T-helper 22 cell (primary cell): ENCODE measurements around the gene CALCOCO2.
"Not testable (repeated sequence)": the region's sequence is repeated elsewhere in the genome, so short reads cannot be mapped to it uniquely, and the experiment has no call there.

Experiments used
- DNase-seq: peaks from one replicate; pipeline ENCODE4 v3.0.0-alpha.2; 2020; ENCODE audit warnings: low read depth

The CALCOCO2 gene, protein sequence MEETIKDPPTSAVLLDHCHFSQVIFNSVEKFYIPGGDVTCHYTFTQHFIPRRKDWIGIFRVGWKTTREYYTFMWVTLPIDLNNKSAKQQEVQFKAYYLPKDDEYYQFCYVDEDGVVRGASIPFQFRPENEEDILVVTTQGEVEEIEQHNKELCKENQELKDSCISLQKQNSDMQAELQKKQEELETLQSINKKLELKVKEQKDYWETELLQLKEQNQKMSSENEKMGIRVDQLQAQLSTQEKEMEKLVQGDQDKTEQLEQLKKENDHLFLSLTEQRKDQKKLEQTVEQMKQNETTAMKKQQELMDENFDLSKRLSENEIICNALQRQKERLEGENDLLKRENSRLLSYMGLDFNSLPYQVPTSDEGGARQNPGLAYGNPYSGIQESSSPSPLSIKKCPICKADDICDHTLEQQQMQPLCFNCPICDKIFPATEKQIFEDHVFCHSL

DNA sequence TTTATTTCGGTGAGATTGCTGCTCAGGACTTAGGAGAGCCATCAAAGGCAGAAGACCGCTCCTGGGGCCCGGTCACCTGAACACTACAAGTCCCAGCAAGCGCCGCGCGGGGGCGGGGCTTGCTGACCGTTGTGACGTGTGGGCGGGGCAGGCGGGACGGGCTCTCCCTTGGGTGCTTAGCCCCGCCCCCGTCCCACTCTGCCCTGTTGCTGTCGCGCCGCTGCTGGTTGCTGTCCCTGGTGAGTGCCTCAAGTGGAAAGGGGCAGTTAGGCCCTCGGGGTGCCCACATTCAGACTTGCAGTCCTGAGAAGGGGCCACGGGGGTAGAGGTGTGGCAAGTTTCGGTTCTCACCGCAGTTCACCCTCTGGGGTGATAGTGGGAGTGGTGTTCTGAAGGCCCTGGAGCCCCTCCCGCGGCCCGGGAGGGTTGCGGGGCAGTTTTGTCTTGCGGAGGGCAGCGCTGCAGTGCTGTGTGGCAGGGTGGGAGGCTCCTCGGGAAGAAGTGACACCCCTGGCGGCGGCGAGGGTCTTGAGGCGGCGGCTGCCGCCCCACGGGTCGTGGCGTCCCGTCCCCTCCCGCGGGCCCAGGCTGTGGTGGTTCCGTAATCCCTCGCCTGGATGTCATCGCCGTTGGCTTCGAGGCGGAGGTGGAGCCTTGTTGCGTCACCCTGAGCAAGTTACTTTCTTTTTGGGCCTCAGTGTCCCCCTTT is at the start of gene CALCOCO2:
Gene CALCOCO2, plus strand, starts transcription at position 196 of the 709 bp plus-strand sequence. CDS start 10,673 bp downstream, outside the sequence.
- DNase-seq, result peak; percentile 79

DNA sequence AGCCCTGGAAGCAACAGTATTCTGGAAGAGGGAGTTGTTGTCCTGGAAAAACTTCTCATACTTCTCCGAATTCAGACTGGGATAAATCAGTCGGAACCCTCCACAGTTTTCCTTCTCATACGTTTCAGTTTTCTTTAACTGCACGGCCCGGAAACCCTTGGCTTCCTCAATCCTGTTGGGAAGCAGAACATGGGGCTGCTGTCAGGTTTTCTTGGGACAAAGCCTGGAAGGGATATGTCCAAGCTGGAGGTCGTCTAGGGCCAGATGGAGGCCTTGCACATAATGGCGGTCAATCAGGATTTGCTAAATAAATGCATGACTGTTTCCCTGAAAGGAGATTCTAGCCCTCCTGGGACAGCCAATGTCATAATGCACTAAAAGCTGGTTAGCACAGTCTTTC is 43.0 kb upstream of the CALCOCO2 start:
- DNase-seq, result no peak

DNA sequence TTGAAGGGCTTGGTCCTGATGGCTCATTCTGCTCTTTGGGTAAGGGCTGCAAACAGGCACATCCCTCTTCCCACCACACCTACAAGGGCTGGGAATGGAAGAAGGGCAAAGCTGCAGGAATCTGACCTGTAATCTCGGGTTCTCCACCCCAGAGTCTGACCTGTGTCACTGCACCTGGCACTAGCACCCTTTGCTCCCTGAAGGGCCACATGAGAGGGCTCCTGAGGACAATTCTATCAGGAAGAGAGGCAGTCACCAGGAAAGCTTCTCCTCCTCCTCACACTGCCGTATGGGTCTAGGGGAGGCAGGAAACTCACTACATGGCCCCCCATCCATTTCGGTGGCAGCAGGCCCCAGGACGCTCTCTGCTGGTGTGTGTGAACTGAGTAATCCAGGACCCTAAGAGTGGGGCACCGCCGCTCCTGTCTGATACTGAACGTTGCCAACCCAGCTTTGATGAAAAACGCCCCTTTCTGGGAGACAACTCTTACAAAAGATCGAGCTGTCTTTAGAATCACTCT is 40.2 kb upstream of the CALCOCO2 start:
- no peak for DNase-seq

DNA sequence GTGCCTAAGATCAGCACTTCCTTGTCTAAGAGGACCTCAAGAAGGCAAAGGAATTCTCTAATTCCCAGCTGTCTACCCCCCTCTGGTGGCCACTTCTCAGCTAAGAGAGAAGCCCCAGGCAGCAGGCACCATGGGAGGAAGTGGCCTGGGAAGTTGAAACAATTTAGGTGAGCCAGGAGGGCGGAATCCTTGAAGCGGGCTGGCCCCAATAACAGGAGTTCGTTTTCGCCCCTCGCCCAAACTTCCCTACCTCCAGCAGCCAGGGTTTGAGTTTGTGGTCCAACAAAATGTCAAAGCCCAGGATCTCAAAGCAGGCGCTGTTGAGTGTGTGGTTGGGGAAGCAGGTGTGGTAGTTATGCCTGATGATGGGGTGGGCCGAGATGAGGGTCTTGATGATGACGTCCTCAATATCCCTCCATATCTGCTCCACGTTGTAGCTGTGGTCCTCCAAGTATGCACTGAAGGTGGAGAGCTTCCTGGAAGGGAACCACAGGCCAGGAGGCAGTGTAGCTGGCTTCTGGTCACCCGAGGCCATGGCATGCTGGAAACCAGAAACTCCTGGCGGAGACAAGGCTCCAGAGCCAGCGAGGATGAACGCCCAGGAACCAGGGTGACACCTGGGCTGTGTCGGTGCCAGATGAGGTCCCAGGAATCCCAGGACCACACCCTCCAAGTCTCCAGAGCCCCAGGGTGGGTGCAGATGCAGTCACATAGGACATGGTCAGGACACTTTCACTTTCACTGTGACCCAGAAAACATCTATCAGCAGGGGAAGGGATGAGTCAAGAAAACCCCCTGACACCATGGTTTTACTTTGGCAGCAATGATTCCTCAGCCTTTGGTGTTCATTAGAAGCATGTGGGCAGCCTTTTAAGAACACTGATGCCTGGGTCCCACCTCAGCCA is 39.5 kb upstream of the CALCOCO2 start:
- no peak for DNase-seq

DNA sequence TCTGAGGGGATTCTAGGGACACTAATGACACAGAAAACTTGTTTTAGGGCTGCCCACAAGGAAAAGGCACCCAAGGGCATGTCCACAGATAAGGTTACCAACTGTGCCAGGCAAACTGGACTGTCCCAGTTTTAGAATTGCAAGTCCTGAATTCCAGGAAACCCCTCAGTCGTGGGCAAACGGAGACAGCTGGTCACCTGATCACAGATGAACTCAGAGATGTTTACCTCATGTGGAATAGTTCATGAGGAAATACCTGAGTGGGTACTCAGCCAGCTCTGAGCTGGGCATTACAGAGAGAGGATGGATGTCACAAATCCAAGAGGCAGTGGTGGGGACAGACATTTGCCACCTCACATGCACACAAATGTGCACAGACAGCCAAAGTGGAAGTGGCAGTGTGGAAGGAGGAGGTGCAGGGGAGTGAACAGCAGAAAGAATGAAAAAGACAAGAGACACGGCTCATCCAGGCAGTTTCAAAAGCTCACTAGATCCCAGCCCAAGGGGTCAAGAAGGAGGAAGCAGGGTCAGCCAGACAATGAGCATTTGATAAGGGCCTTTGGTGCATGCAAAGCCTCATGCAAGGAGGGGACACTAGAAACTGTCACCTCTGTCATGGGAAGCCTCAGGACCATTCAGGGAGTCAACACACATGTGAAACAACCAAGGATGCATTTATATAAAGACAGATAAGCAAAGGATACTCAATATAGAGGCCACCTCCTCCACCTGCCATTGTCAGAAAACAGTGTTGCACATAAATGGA is 38.6 kb upstream of the CALCOCO2 start:
- DNase-seq, result no peak

DNA sequence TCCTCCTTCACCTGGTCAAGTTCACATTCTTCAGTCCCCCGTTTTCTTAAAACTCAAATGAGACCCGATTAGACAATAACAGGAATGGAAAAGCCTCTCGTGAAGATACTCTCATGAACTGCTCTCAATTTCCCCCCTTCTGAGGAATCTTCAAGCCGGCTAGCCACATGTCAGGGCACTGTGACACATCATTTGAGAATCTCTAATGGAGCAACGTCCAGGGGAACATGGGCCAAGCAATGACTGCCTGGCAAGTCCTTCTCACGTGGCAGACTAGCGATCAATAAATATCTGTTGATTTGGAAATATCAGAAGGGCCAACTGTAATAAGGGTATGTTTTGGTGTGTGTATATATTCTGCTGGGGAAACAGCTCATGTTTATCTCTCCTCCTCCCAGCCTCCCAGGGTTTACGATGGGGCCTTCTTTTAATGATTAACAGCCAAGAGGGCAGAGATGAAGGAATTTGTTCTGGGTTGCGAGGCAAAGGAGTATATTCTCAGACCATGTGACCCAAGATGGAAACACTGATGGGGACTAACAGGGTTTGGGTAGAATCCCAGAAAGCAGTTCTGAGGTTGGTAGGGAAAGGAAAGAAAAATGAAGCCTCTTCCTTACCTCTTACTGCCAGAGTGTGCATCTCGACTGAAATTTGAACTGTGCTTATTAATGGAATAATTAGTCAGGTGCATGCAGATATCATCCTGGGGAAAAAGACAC is 35.2 kb upstream of the CALCOCO2 start:
- no peak for DNase-seq

DNA sequence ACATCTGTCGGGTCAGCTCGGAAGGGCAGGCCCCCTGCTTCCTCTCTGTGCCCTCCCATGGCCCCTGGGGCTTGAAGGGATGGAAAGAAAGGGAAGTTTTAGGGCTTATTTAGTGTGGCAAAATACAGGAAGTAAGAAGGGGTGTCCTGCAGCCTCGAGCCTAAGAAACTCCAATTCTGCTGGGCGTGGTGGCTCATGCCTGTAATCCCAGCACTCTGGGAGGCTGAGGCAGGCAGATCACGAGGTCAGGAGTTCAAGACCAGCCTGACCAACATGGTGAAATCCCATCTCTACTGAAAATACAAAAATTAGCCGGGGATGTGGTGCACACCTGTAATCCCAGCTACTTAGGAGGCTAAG is 34.7 kb upstream of the CALCOCO2 start:
- DNase-seq, result not testable (repeated sequence)

DNA sequence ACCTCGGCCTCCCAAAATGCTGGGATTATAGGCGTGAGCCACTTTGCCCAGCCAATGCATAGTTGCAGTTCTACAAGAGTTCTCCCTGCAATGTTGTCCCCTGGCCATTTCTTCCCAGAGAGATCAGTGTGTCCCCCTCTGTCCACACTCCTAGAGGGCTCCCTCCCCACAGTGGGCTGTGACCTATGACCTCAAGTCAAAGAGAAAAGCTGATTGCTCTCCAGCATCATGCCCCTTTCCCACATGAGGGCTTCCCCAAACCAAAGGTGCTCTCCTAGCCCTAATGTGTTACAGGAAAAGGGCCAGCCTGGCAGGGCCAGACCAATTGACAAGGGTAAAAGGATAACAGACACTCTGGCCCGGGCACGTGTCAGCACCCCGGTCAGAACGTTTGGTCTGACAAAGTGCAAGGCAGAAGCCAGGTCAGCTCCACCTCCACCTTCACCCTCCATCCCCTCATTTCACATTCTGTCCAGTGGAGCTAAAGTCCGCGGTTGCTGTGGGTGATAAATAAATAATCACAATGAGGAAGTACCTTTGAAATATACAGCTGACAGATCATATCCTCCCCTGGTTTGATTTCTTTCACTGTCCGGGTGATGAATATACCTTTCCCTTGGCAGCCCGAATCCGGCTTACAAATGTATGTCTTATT is 31.6 kb upstream of the CALCOCO2 start:
- no peak for DNase-seq

DNA sequence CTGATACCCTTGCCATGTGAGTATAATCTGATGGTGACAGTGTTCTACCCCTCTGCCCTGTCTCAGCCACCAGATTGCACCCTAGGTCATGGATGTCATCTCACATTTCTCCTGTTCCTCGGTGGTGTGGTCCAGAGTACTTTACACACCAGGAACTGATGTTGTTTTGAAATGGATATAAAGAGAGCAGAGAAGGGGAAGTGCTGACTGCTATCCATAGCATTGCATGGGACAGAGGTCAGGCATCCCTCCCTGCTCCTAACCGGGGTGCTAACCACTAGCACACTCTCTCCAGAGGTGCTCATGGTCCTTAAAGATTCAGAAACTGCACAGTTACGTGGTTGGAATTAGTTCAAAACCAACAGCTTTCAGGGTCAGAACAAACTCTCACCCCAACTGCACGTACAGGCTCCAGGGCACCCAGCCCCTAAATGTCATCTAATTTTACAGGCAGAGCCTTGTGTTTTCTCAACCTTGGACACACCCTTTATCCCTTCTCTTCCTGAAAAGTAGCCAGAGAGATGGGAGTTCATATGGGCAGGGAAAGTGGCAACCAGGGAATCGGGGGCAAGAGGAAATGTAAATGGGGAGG is 30.1 kb upstream of the CALCOCO2 start:
- no peak for DNase-seq

DNA sequence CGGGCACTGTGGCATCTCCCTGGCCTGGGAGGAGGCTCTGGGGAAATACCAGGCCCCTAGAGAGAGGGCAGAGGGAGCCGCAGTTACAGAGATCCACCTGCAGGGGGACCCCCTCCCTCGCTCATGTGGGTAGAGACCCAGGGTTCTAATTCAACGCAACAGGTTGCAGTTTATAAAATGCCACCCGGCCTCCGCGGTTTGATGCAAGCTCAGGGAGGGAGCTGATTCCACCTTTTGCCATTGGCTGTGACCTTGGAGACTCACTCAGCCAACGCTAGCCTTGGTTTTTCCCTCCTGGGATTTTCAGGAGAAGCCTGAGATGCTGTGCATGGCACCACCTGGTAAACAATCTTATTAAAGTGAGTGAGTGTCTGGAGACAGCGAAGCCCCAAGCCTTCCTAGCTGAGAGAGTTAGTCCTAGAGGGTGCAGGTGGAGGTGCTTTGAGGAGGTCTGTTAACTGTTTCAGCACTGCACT is 25.9 kb upstream of the CALCOCO2 start:
- peak; percentile 25 for DNase-seq

DNA sequence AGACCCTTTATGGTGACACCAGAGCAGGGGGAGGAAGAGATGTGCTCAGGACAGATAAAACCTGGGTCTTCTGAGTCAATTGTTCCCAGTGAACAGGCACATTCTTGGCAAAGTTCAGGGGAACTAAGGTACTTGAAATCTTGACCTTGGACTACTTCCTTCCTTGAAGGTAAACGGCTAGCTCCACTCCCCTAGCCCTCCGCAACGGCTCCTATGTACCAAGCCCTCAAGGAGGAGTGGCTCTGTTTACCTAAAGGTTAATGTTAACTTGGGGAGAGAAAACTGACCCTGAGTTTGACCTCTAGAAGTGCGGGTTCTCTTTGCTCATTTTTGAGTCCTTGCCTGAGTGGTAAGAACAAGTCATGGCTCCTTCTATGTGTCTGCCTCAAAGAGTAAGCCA is 21.7 kb upstream of the CALCOCO2 start:
- DNase-seq, result no peak

DNA sequence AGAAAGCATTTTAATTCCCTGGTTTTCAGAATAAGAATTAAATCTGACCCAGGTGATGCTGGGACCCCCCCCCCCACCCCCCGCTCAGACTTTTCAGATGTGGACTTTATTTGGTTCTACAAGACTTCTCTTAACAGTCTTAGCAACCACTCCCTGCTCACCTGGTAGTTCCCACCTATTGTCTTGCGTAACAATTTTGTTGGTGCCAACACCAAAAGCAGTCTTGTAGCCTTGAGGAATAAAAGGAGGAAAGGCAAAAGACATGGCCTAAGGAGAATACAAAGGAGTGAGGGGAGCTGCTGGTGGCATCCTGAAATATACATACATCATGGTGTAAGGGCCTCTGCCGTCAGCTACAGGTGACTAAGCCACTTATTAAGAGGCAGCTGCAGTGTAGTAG is 18.8 kb upstream of the CALCOCO2 start:
- DNase-seq, result no peak

DNA sequence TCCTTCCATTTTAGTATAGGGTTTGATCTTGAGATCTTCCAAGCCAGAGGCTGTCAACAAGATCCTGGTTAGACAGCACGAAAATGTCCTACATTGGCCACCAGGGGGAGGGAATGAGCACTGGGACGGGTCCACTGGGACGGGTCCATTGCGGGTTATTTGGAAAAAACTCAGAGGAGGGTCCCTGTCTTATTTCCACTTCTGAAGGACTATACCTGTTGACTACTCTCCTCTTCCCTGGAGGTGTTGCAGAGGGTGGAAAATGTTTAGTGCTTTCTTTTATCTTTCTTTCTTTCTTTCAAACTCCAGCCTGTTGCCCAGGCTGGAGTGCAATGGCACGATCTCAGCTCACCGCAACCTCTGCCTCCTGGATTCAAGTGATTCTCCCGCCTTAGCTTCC is 16.3 kb upstream of the CALCOCO2 start:
- peak; percentile 12 for DNase-seq

DNA sequence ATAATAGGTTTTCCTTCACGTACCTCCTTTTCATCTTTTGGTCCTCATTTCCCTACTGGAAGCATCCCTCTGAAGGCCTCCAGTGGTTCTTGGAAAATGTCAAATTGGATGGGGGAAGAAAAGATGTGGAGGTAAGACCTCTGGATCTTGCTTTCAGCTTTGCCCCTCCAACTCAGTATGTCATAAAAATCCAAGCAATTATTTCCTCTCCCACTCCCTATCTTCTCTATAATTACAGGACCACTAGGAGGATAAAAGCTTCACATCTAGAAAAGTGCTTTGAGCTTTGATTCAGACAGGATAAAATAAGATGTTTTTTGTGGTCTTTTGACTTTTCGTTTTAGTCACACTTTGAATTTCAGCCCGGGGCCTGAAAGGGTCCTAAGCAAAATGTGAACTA is 15.5 kb upstream of the CALCOCO2 start:
- no peak for DNase-seq

DNA sequence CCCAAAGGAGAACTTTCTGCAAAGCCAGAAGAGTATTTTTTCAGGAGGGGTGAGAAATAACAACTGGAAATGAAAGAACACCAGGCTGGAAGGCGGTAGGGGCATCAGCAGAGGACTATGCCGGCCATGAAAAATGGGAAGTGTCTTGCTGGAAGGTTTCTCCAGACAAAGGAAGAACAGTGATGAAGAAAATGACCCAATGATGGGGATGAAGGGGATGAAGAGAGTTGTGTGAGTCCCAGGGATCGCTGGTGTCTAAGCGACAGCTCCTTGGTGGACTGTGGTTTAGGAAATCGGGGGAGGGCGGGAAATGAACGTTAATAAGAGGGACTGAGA is 14.4 kb upstream of the CALCOCO2 start:
- no peak for DNase-seq

DNA sequence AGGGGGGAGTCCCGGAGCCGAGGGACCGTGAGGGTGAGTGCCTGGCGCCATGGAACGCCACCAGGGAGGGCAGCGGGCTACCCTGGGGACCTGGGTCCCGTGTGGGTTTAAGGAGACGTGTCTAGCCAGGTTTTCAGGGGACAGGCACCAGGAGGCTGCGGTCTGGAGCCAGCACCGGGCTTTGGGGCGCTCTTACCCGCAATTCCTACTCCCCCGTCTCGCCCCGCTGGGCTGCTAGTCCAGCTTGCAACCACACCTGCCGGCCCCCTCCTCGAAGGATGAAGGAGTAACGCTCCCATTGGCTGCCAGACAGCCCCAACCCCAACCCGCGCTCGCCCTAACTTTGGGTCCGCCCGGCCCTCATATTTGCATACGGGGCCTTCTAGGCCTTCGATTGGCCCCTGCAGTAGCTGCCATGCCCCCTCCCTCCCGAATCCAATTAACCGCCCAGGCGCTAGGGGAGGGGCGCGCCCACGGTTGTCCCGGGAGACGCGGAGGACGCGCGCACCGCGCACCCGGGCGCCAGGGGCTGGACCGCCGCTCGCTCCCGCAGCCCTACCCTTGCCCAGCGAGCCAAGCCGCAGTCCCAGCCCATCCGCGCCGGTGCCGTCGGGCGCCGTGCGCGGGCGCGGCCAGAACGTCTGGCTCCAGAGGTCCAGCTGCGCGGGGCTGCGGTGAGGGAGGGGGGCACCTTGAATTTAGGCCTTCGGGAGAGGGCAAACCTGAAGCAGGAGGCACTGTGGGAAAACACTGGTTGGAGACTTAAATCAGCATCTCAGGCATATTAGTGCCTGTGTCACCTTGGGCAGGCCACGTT is 13.9 kb upstream of the CALCOCO2 start, which contains the start of gene TTLL6:
Gene TTLL6, minus strand, starts transcription at position 456 of the 817 bp plus-strand sequence. Its CDS starts 157 bp downstream, at position 299.
- DNase-seq, result peak; percentile 87

DNA sequence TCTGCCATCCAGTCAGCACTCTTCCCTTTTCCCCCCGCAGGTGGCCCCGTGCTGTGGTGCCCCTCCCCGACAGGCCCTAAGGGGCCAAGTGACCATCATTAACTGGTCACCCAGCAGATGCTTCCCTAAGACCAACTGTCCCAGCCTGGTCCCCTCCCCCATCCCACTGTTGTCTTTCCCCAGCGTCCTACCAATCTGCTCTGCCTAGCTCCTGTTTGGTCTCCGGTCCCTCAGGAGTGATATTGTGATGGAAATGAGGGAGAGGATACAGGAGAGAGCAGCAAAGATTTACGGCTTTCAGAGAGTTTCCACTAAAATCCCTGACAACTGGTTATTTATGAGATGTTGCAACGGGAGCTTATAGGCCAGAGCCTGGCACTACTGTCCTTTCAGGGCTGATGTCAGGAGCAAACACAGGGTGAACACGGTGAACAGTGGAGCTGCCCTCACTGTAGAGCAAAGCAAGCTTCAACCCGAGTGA is 12.4 kb upstream of the CALCOCO2 start:
- no peak for DNase-seq

DNA sequence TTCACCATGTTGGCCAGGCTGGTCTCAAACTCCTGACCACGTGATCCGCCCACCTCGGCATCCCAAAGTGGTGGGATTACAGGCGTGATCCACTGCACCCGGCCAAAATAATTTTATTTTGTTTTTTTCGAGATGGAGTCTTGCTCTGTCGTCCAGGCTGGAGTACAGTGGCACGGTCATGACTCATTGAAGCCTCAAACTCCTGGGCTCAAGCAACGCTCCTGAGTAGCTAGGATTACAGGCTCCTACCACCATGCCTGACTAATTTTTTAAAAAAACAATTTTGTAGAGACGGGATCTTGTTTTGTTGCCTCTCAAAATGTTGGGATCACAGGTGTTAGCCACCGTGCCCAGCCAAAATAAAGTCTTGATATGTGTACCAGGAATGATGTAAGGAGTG is 11.4 kb upstream of the CALCOCO2 start:
- DNase-seq, result no peak

DNA sequence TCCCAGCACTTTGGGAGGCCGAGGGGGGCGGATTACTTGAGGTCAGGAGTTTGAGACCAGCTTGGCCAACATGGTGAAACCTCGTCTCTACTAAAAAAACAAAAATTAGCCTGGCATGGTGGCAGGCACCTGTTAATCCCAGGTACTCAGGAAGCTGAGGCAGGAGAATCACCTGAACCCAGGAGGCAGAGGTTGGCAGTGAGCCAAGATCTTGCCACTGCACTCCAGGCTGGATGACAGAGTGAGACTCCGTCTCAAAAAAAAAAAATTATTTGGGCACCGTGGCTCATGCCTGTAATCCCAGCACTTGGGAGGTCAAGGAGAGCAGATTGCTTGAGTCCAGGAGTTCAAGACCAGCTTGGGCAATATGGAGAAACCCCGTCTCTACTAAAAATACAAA is 9.9 kb upstream of the CALCOCO2 start:
- DNase-seq, result not testable (repeated sequence)
